ENCODE data around the gene MRPL55. TPM values are rescaled to one million over a fixed set of nuclear protein-coding genes. Genes with fewer than 3 reads are reported as not detected.

The MRPL55 gene
- total and polyA plus RNA-seq, 2 experiments from 2014 or later: 92.4 to 172 TPM

- Histone ChIP-seq H3K4me1 (ENCODE audit: insufficient read depth) (peaks cover 5% of the 10 kb centered on the region; the same call in 1 of the 2 replicates), H3K27ac (ENCODE audit: low read depth) (no peak overlapping the region), H3K36me3 (ENCODE audit: insufficient read depth) (no peaks in the 10 kb centered on the region), H3F3A (replicated peaks; ENCODE audit: low read depth) (no peaks in the 10 kb centered on the region), H4K20me1 (replicated peaks; ENCODE audit: insufficient read depth) (no peaks in the 10 kb centered on the region), H3K4me3 (no peak overlapping the region), H3K4me2 (no peak overlapping the region), H3K79me2 (replicated peaks; ENCODE audit: insufficient read depth) (no peaks in the 10 kb centered on the region), H3K9me2 (ENCODE audit: insufficient read depth) (no peaks in the 10 kb centered on the region), H2AFZ (no peak overlapping the region), H3K27me3 (ENCODE audit: insufficient read depth) (peaks cover 92% of the 10 kb centered on the region)
- Mint-ChIP-seq H3K36me3 (ENCODE audit: low read depth) (peaks cover 4% of the 10 kb centered on the region; the same call in 1 of the 3 replicates), H3K27ac (no peak overlapping the region), H3K4me1 (peaks cover 5% of the 10 kb centered on the region), H3K9me3 (no peaks in the 10 kb centered on the region), H3K27me3 (ENCODE audit: insufficient read depth, low read depth, poor library complexity) (peaks cover 64% of the 10 kb centered on the region), H3K4me3 (no peak overlapping the region)
- DNase-seq (ENCODE audit: low spot score): no peak
- TF ChIP-seq ZNF114 (CRISPR knock-in tag; IDR thresholded peaks at IDR 0.05) (no peak), STAT1 (IDR thresholded peaks at IDR 0.05; ENCODE audit: unreplicated experiment) (no peak), JUNB (IDR thresholded peaks at IDR 0.05; ENCODE audit: unreplicated experiment) (no peak), NANOG (IDR thresholded peaks at IDR 0.05; ENCODE audit: borderline replicate concordance) (no peak), CREB1 (CRISPR knock-in tag; IDR thresholded peaks at IDR 0.05; ENCODE audit: low read depth) (no peak), ZNF462 (CRISPR knock-in tag; IDR thresholded peaks at IDR 0.05) (no peak), EZH2 (IDR thresholded peaks at IDR 0.05; ENCODE audit: low read depth, unreplicated experiment) (no peak), CTCF (conservative IDR thresholded peaks at IDR 0.05; ENCODE audit: low read depth in 2 of 2) (no peak), REST (IDR thresholded peaks at IDR 0.05; ENCODE audit: unreplicated experiment) (no peak), ZNF331 (CRISPR knock-in tag; IDR thresholded peaks at IDR 0.05; ENCODE audit: low read depth) (no peak), EZH2phosphoT487 (IDR thresholded peaks at IDR 0.05; ENCODE audit: unreplicated experiment) (no peak), ETS1 (IDR thresholded peaks at IDR 0.05) (no peak), POLR2AphosphoS5 (IDR thresholded peaks at IDR 0.05; ENCODE audit: low read depth) (no peak)
- no peak for ATAC-seq
These were observed 44.8 kb downstream of the MRPL55 start for GRCh38 chr1:228064296-228064695.

All from GM23338 (cell line).